Activated effector memory CD4-positive, alpha-beta T cell treated with anti-CD3 and anti-CD28 coated beads, Interleukin-2, amount 50 U/mL, for 16 hours (primary cell): ENCODE measurements around the gene ACADL.

Experiments used
- DNase-seq: peaks from one replicate; pipeline ENCODE4 v3.0.0-alpha.2; 2020

ACADL gene

GRCh38 chr2:210224941-210225672, at the start of gene ACADL:
Gene ACADL, minus strand, starts transcription at chr2:210225447. Its CDS starts 184 bp downstream, at chr2:210225263.
- DNase-seq: no peak

DNA sequence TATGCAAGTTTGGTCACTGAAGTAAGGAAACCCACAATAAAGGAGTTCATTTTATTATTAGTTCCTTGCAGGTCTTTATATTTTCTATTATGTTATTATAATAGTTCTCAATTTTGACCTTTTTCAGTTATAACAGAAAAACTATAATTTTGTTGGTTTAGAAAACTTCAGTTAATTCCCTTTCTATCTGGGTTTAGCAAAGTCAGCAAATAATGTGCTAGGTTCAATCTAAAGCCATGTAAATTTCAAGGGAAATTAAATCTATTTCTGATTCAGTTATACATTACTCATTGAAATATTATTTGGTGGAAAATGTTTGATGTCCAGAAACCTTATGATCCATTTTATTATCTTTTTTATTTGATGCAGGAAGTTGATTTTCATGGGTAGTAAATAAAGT, 46.1 kb upstream of the ACADL start:
- no peak for DNase-seq

DNA sequence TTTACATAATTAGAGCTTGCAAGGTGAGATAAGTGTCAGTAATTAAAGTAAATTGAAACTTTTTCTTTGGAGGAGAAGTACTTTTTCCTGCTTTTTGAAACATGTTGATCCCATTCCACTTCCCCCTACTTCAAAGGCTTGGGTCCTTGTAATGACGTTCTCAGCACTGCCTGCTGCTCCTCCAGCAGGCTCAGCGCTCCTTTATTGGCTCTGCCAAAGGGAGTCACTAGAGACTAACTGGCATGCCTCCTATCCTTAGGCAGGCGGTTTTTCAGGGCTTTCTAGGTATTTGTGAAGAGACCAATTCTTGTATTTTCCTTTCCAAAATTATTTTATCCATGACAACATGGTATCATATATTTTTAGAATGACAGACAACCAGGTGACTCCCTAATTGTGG, 43.9 kb upstream of the ACADL start:
- no peak for DNase-seq

- DNase-seq: no peak
These were observed 43.0 kb upstream of the ACADL start for GRCh38 chr2:210268281-210268680.

GRCh38 chr2:210267698-210268097, 42.5 kb upstream of the ACADL start:
- DNase-seq: no peak

GRCh38 chr2:210264282-210264681, 39.0 kb upstream of the ACADL start:
- no peak for DNase-seq

DNA sequence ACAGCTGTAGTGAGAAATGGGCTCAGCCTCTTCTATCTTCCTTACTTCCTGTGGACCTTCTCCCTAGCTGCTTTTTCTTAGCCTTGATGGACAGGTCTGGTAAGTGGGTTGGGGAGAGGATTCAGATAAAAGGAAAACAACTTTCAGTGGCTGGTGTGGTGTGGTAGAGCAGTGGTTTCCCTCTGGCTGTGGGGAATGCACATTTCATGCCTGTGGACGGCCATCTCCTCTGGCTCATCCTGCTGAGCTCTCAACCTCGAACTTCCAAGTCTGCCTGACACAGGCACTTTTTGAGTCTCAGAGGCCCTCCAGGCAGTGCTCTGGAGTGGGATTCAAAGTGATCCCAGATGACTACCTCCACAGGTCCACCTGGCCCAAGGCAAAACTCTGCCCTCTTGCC, 38.6 kb upstream of the ACADL start:
- no peak for DNase-seq

DNA sequence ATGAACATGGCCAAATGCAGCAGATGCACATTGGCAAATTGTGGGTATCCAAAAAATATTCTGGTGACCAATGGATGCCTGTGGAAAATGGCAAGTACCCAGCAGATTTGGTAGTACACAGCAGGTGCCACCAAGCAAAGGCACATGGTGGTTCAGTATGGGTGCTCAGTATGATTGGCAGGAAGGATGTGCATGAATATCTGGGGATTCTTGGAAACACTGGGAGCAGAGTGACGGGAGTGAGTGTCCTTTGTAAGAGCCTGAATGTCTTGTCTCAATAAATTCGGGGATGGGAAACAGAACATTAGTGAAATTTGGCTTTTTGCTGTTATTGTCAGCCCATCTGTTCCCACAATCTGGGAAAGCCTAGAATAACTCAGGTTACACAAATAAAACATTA, 36.8 kb upstream of the ACADL start:
- no peak for DNase-seq

DNA sequence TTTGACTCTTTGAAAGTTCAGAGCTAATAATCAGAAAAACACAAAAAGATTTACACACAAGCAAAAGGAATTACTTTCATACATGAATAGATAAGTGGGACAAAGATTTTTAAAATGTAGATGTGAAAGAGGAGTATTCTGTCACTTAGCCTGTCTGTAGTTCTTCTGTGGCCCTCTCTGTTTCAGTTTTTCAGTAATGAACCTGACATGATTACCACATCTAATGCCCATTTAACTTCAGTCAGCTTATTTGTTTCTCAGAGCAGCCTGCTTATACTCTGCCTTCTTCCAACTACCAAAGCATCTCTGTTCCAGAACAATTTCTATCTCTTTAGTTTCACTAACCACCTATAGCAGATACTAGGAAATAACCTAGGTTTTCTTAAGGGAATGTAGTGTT, 34.4 kb upstream of the ACADL start:
- DNase-seq: no peak

DNA sequence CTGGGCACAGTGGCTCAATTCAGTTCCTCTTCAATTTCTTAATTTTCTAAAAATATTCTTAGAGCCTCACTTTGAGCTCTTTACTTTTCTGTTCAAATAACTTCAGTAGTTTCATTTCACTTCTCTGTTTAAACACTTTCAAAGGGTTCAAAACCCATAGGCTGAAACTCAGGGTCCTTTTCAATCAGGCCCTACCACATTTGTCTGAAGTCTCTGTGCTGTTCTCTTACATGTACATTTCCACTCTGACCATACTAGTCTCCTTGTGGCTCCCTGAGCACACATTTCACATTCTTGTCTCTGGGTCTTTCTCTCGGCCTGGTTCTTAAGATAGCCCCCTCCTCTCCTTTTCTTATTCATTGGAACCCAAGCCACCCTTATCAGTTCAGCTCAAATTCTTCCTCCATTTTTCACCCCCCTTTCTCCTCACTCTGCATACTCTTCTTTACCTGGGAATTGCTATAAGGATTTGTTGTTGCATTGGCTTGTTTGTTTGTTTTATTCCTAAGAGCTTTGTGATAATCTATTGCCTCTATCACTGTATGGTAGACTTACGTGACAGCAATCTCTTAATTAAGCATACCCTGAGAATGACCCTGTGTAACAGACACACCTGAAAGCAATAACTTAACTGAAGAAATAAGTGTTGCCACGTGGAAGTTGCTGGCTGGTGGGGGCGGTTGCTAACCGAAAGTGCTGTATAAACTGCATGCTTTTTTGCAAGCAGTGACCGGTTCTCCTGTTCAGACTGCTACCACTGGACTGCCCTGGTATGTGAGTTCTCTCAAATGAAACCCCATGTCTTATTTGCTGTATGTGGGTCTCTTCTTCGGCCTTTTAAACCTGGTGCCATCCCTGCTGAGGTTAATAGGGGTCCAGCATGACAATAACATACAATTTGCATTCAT, 27.7 kb upstream of the ACADL start:
- DNase-seq: no peak

DNA sequence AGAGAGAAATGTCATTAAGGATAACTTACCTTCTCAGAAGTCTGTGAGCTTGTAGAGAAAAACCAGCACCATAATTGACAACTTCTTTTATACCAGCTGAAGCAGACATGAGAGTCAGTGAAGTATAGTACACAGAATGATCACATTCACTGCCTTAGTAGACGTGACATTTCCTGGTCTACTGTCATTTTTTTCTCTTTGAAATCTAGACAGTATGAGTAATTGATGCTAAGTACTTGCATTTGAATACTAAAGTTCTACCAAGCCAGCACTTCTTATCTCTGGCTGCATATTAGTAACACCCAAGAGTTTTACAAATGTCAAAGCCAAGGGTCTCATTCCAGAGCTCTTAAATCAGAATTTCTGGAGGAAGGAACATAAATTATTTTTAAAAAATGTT, 25.4 kb upstream of the ACADL start:
- DNase-seq: no peak

- no peak for DNase-seq
These were observed 8.2 kb upstream of the ACADL start for GRCh38 chr2:210233487-210233886.

DNA sequence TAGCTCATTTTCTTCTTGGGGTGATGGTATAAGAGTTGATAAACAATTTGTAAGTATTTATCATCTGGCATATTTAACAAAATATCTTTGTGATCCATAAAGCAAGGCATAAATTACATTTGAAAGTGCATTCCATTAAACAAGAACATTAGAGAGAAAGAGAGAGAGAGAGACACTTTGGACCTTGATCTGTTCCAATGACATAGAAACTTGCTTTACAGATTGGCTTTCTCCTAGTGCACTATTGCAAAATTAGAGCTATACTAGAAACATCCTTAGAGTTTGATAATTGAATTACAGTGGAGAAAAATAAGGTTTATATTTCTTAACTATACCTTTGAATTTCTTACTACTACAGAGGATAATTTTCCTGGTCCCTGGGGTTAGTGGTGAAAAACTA, 5.7 kb upstream of the ACADL start:
- no peak for DNase-seq

- DNase-seq: no peak
These were observed 5.3 kb upstream of the ACADL start for GRCh38 chr2:210230518-210230917.

DNA sequence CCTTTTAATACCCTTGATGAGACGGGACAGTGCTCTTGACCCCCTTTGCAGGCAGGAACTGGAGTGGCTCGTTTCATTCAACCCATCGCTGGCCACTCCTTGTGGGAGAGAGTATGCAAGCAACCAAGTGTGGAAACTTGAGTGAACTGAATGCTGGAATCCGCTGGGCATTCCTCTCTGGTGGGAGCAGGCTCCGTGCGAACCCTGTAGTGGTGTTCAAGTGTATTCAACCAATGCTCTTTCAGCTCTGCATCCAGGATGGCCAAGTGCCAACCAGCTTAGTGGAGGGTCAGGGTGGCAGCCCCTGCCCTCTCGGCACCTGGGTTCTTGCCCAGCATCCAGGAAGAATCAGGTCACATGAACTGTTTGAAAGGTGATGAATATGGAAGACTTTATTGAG, 3.3 kb upstream of the ACADL start:
- DNase-seq: no peak

DNA sequence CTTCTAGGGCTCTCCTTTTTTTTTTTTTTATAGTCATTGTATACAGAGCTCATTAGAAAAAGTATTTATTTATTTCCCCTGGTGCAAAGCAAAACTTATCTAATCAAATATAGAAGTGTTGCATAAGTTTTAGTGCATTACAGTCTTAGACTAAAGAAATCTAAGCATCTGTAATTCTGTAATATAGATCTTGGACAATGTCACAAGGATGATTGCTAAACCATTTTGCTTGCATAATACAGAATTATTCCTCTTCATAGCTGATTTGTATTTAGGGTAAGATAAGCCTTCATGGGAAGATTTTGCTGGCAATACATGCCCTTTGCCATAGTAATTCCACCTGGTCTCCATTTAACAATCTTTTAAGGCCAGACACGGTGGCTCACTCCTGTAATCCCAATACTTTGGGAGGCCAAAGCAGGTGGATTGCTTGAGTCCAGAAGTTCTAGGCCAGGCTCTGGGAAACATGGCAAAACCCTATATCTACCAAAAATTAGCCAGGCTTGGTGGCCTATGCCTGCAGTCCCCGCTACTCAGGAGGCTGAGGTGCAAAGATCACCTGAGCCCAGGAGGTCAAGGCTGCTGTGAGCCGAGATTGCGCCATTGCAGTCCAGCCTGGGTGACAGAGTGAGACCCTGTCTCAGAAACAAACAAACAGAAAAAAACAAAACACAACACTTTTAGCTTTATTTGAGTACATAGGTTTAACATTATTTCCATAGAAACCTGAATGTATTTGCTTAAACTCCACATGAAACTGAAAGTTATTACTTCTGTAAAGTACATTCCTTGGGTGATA, 2.2 kb upstream of the ACADL start:
- DNase-seq: no peak

- DNase-seq: no peak
These were observed 976 bp upstream of the ACADL start for GRCh38 chr2:210226223-210226622.

GRCh38 chr2:210224591-210224940, 681 bp downstream of the ACADL start:
- no peak for DNase-seq

DNA sequence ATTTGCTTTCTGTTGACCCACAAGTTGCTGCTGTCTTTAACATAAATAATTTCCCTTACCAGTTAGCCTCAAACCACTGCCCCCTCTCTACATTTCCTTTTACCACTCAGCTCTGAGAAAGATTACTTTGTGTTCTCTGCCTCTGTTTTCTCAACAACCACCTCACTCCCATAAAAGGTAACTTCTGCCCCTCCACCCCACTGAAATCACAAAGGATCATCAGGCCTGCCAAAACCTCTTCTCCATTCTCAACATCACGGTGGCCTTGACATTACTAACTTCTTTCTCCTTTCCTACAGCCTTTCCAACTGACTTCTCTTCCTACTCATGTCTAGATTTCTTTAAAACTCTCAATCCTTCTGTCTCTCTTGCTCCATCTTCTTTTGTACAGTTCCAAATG, 10.1 kb downstream of the ACADL start:
- no peak for DNase-seq

DNA sequence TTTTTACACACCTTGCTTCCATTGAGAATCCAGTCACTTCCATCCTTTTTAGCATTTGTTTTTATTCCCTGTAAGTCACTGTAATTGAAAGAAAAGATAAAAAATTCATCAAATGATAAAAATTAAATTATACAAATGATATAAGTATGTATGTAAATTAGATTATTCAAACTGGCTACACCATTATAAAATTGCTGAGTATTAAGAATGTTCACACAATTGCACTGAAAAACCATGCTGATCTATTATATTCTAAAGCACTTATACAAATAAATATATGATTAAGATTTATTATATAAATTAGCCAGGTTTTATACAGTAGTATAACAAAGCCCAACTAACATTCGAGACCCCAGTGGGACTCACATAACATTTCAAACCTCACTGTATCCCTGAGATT, 15.1 kb downstream of the ACADL start:
- DNase-seq: no peak

GRCh38 chr2:210207929-210208328, 17.3 kb downstream of the ACADL start:
- no peak for DNase-seq

DNA sequence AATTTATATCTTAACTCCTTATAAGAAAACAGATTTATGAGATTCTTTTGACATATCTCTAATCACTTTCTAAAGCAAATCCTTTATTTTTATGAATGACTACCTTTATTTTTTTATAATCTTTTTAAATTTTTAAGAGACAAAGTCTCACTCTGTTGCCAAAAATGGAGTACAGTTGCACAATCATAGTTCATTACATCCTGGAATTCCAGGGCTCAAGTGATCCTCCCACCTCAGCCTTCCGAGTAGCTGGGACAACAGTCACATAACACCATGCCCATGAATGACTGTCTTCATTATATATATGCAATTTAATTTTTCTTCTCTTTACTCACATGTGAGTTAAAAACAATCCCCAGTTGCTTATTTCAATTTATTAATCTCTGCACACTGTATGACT, 21.7 kb downstream of the ACADL start:
- DNase-seq: no peak

GRCh38 chr2:210203147-210203546, 22.1 kb downstream of the ACADL start:
- DNase-seq: no peak

GRCh38 chr2:210199854-210200253, 25.4 kb downstream of the ACADL start:
- DNase-seq: no peak
